Measurements from ENCODE around the gene LRRC71.

The LRRC71 gene

GRCh38 chr1:156942176-156942575, 21.7 kb downstream of the LRRC71 start:
- POLR2A ChIA-PET = no interaction called here
- CTCF ChIA-PET = interaction anchor here (1.5 to 1.7 kb wide), 2 partner anchors 10 to 53 kb away, joined by 3 to 5 read pairs; no protein-coding TSS in a partner anchor
- no peak for DNase-seq (ENCODE audit: extremely low spot score)
- no peak for TF ChIP-seq CTCF (IDR thresholded peaks at IDR 0.05; ENCODE audit: control extremely low read depth, extremely low read depth, low read depth, missing control alignments)

- ChIA-PET CTCF (interaction anchor here (1.5 to 1.7 kb wide), 2 partner anchors 11 to 53 kb away, joined by 3 to 5 read pairs; no protein-coding TSS in a partner anchor), POLR2A (no interaction called here)
- no peak for DNase-seq (ENCODE audit: extremely low spot score)
- TF ChIP-seq CTCF (IDR thresholded peaks at IDR 0.05; ENCODE audit: control extremely low read depth, extremely low read depth, low read depth, missing control alignments) = no peak
Observed at GRCh38 chr1:156942576-156942975, 22.1 kb downstream of the LRRC71 start.

GRCh38 chr1:156943756-156944155, 23.3 kb downstream of the LRRC71 start:
- ChIA-PET POLR2A (no interaction called here), CTCF (no interaction called here)
- no peak for DNase-seq (ENCODE audit: extremely low spot score)
- TF ChIP-seq CTCF (IDR thresholded peaks at IDR 0.05; ENCODE audit: control extremely low read depth, extremely low read depth, low read depth, missing control alignments) = no peak

- no peak for TF ChIP-seq CTCF (IDR thresholded peaks at IDR 0.05; ENCODE audit: control extremely low read depth, extremely low read depth, low read depth, missing control alignments)
- POLR2A ChIA-PET = no interaction called here
- DNase-seq (ENCODE audit: extremely low spot score) = no peak
- CTCF ChIA-PET = no interaction called here
Observed at GRCh38 chr1:156944268-156944667, 23.8 kb downstream of the LRRC71 start.

GRCh38 chr1:156944848-156945247, 24.4 kb downstream of the LRRC71 start:
- ChIA-PET CTCF (no interaction called here), POLR2A (no interaction called here)
- no peak for DNase-seq (ENCODE audit: extremely low spot score)
- no peak for TF ChIP-seq CTCF (IDR thresholded peaks at IDR 0.05; ENCODE audit: control extremely low read depth, extremely low read depth, low read depth, missing control alignments)

- TF ChIP-seq CTCF (IDR thresholded peaks at IDR 0.05; ENCODE audit: control extremely low read depth, extremely low read depth, low read depth, missing control alignments) = no peak
- CTCF ChIA-PET = interaction anchor here (0.9 to 1.0 kb wide), 2 partner anchors 15 to 24 kb away, joined by 3 read pairs; no protein-coding TSS in a partner anchor
- DNase-seq (ENCODE audit: extremely low spot score) = no peak
- POLR2A ChIA-PET = no interaction called here
Observed at GRCh38 chr1:156945881-156946661, 25.6 kb downstream of the LRRC71 start.
